ENCODE results near the gene NTF4.

DNA sequence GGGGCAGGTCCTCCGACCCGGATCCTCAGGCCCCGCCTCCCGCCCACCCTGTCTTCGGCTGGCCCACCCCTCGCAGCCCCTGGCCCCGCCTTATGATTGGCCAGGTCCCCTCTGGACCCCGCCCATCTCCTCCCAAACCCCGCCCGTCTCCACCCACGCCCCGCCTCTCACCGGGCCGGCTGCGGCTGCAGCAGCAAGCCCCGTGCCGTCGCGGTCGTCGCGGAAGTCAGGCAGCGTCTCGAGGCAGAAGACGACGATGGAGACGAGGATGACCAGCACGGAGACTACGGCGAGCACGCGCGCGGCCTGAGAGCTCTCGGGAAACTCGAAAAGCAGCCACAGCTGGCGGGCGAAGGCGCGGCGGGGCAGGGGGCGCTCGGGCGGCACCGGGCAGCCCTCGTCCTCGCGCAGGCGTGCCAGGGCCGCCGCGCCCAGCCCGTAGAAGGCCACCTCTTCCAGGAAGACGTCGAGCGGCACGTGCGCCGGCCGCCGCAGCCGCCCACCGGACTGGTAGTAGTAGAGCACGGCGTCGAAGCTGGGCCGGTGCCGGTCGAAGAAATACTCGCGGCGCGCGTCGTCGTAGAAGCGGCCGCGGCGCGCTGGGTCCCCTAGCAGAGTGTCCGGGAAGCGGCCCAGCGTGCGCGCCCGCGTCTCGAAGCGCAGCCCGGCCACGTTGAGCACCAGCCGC is 7.4 kb upstream of the NTF4 start:
- TF ChIP-seq ELF4 (IDR thresholded peaks at IDR 0.05): no peak
- no peak for TF ChIP-seq SP1 (IDR thresholded peaks at IDR 0.05)
